ENCODE results near the gene ANKRD30A. TPM values are rescaled to one million over a fixed set of nuclear protein-coding genes. Genes with fewer than 3 reads are reported as not detected.

ANKRD30A gene
- polyA plus RNA-seq, 1 of the 3 experiments (the other 2 are of a cell fraction): not detected

- H3F3A ChIP-seq (replicated peaks; ENCODE audit: insufficient read depth): no peaks in the 10 kb centered on the region
- no peaks in the 10 kb centered on the region for H3K4me1 ChIP-seq (ENCODE audit: control insufficient read depth in 1 of 2, insufficient read depth in 2 of 2, low read depth in 1 of 2, low read length in 1 of 2)
- H4K20me1 ChIP-seq (ENCODE audit: insufficient read depth): no peaks in the 10 kb centered on the region
- no peak overlapping the region for H3K4me3 ChIP-seq (ENCODE audit: low read depth in 2 of 2, low read length in 1 of 2)
- no peaks in the 10 kb centered on the region for H3K9me2 ChIP-seq
- H3K4me2 ChIP-seq: no peak overlapping the region
- no peak overlapping the region for H3K9ac ChIP-seq
- no peaks in the 10 kb centered on the region for H3K36me3 ChIP-seq (replicated peaks in 1 of 2; ENCODE audit: control insufficient read depth in 1 of 2, insufficient read depth in 2 of 2, low read length in 1 of 2)
- H2AFZ ChIP-seq (ENCODE audit: low read depth): no peak overlapping the region
- no peak for TF ChIP-seq FOXJ3 (CRISPR knock-in tag; IDR thresholded peaks at IDR 0.05)
- TF ChIP-seq, protein P1, sequence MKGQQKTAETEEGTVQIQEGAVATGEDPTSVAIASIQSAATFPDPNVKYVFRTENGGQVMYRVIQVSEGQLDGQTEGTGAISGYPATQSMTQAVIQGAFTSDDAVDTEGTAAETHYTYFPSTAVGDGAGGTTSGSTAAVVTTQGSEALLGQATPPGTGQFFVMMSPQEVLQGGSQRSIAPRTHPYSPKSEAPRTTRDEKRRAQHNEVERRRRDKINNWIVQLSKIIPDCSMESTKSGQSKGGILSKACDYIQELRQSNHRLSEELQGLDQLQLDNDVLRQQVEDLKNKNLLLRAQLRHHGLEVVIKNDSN (IDR thresholded peaks at IDR 0.05; ENCODE audit: borderline replicate concordance, low read depth): no peak
- TF ChIP-seq YY1 (IDR thresholded peaks at IDR 0.05; ENCODE audit: low read depth): no peak
- no peak for TF ChIP-seq FOXM1 (IDR thresholded peaks at IDR 0.05; ENCODE audit: low read depth)
- no peak for TF ChIP-seq MAX (IDR thresholded peaks at IDR 0.05; ENCODE audit: low read depth)
- TF ChIP-seq RCOR1 (IDR thresholded peaks at IDR 0.05; ENCODE audit: low read length): no peak
- no peak for TF ChIP-seq RAD21 (IDR thresholded peaks at IDR 0.05; ENCODE audit: low read length)
- H3K9me3 ChIP-seq: no peaks in the 10 kb centered on the region
- ChIA-PET CTCF (no interaction called here), POLR2A (no interaction called here)
- H3K79me2 ChIP-seq (ENCODE audit: insufficient read depth): no peaks in the 10 kb centered on the region
- DNase-seq: no peak
- H3K27me3 ChIP-seq (ENCODE audit: insufficient read depth): no peaks in the 10 kb centered on the region
- WGBS (ENCODE audit: low lambda C conversion rate): 0% methylated on average over 2 of the region's 2 CpGs
- no peak overlapping the region for H3K27ac ChIP-seq (ENCODE audit: low read depth in 2 of 2, low read length in 1 of 2)
Observed at GRCh38 chr10:37301271-37301670, 175.9 kb downstream of the ANKRD30A start.

DNA sequence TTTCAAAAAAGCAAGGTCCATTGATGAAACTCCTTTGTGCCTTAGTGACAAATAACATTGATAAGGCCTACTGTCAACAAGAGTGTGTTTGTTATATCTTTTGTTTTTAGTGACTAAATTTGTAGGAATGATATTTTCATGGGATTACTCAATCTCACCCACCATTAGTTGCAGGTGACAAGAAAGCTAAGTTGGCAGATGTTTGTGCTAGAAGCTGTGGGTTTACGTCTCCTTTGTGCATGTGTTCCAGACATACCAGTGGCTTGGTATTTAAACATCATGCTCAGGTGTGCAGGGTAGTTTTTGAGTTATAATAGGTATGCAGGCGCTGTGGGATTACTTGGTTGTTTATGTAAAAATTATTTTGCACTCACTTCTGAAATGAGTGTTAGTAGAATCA lies 178.6 kb downstream of the ANKRD30A start:
- no peak overlapping the region for H3K4me3 ChIP-seq (ENCODE audit: low read depth in 2 of 2, low read length in 1 of 2)
- H3K4me1 ChIP-seq (ENCODE audit: control insufficient read depth in 1 of 2, insufficient read depth in 2 of 2, low read depth in 1 of 2, low read length in 1 of 2): no peaks in the 10 kb centered on the region
- DNase-seq: no peak
- H2AFZ ChIP-seq (ENCODE audit: low read depth): no peak overlapping the region
- no peaks in the 10 kb centered on the region for H3K36me3 ChIP-seq (replicated peaks in 1 of 2; ENCODE audit: control insufficient read depth in 1 of 2, insufficient read depth in 2 of 2, low read length in 1 of 2)
- no peak overlapping the region for H3K4me2 ChIP-seq
- no peaks in the 10 kb centered on the region for H4K20me1 ChIP-seq (ENCODE audit: insufficient read depth)
- no peak overlapping the region for H3K27ac ChIP-seq (ENCODE audit: low read depth in 2 of 2, low read length in 1 of 2)
- no peaks in the 10 kb centered on the region for H3K9me3 ChIP-seq
- POLR2A ChIA-PET: no interaction called here
- WGBS (ENCODE audit: low lambda C conversion rate): 10% methylated on average over 2 of the region's 2 CpGs
- no peaks in the 10 kb centered on the region for H3F3A ChIP-seq (replicated peaks; ENCODE audit: insufficient read depth)
- H3K9me2 ChIP-seq: no peaks in the 10 kb centered on the region
- H3K79me2 ChIP-seq (ENCODE audit: insufficient read depth): no peaks in the 10 kb centered on the region
- TF ChIP-seq GATA2 (CRISPR knock-in tag; IDR thresholded peaks at IDR 0.05): no peak
- TF ChIP-seq RFX5 (IDR thresholded peaks at IDR 0.05; ENCODE audit: low read length): no peak
- TF ChIP-seq SMC3 (IDR thresholded peaks at IDR 0.05; ENCODE audit: low read depth, low read length): no peak
- no peak for TF ChIP-seq NRF1 (IDR thresholded peaks at IDR 0.05; ENCODE audit: low read depth, low read length)
- no peak for TF ChIP-seq EP300 (IDR thresholded peaks at IDR 0.05; ENCODE audit: borderline replicate concordance in 1 of 2, low read depth in 1 of 2, low read length in 1 of 2)
- TF ChIP-seq, protein P2, sequence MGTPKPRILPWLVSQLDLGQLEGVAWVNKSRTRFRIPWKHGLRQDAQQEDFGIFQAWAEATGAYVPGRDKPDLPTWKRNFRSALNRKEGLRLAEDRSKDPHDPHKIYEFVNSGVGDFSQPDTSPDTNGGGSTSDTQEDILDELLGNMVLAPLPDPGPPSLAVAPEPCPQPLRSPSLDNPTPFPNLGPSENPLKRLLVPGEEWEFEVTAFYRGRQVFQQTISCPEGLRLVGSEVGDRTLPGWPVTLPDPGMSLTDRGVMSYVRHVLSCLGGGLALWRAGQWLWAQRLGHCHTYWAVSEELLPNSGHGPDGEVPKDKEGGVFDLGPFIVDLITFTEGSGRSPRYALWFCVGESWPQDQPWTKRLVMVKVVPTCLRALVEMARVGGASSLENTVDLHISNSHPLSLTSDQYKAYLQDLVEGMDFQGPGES (IDR thresholded peaks at IDR 0.05; ENCODE audit: low read depth, low read length): no peak
- no peak for TF ChIP-seq POLR2AphosphoS5 (IDR thresholded peaks at IDR 0.05; ENCODE audit: low read depth, low read length)
- H3K27me3 ChIP-seq (ENCODE audit: insufficient read depth): no peaks in the 10 kb centered on the region
- CTCF ChIA-PET: no interaction called here
- no peak overlapping the region for H3K9ac ChIP-seq
